GM18870 (cell line): ENCODE results near the gene TAS1R1.

Experiments used
- ATAC-seq: cut with Tn5 transposase; IDR thresholded peaks from one replicate; pipeline ENCODE4 v1.9.1; 2021; ENCODE audit warnings: moderate library complexity; ENCODE audit not compliant: unreplicated experiment

TAS1R1 gene

DNA sequence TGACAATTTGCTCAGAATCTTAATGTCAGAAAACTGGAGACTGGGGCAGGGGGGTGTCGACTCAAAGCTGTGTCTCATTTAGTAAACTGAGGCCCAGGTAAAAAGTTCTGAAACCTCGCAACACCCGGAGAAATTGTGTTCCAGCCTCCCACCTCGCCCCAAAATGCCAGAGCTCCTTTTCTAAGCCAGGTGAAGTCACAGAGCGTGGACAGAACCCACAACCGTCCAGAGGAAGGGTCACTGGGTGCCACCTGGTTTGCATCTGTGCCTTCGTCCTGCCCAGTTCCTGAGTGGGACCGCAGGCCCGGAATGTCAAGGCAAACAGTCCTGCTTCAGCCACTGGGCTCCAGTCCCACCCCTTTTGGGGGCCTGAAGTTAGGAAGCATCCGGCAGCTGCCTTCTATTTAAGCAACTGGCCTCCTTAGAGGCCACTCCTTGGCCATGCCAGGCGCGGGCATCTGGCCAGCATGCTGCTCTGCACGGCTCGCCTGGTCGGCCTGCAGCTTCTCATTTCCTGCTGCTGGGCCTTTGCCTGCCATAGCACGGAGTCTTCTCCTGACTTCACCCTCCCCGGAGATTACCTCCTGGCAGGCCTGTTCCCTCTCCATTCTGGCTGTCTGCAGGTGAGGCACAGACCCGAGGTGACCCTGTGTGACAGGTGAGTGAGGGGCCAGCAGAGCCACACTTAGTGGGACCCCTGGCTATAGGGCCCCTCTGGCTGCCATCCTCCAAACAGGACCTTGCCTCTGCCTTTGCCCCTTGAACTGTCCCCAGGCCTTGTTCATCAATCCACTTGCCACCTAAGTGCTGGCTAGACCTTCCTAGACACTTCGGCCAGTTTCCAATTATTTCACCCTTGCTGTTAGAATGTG is at the start of gene TAS1R1:
Gene TAS1R1 (plus strand): TSS at position 401 of the 872 bp plus-strand sequence. CDS start 67 bp downstream, at position 468.
- no peak for ATAC-seq

GRCh38 chr1:6505367-6506209 is 49.5 kb upstream of the TAS1R1 start:
- no peak for ATAC-seq

- ATAC-seq = no peak
These were observed 48.7 kb upstream of the TAS1R1 start for GRCh38 chr1:6506210-6507036.

DNA sequence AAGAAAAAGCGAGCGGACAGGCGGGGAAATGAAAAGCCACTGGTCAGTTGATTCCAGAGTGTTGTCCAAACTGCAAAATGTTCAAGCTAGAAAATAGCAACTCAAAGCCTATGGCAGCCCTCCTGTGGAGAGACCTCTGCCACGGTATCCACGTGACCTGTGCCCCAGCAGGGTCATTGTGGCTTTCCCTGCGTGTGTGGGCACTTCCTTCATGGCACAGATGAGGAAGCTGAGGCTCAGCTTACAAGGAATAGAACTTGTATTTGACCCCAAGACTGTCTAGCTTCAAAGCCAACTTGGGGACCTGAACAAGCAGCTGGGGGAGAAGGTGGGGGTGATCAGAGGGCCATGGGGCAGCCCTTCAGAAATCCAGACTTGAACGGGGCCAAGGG is 48.1 kb upstream of the TAS1R1 start:
- ATAC-seq = no peak

DNA sequence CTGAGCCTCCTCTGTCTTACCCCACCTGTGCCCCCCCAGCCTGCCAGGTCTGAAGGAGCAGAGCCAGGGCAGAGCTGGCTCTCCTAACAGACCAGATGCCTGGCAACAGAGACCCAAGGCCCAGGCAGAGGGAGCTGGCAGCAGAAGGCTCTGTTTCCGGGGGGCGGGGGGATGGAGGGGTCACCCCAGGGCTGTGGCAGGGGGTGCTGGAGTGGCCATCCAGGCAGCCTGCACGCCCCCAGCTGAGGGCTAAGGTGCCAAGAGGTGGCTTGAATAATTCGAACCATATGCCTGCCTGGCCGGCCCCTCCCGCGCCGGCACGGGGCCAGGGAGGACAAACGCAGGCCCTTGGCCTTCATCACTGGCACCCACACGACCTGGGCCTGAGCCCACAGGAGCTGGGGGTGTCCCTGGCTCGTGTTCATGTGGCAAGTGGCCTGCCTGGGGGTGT is 47.6 kb upstream of the TAS1R1 start:
- no peak for ATAC-seq

DNA sequence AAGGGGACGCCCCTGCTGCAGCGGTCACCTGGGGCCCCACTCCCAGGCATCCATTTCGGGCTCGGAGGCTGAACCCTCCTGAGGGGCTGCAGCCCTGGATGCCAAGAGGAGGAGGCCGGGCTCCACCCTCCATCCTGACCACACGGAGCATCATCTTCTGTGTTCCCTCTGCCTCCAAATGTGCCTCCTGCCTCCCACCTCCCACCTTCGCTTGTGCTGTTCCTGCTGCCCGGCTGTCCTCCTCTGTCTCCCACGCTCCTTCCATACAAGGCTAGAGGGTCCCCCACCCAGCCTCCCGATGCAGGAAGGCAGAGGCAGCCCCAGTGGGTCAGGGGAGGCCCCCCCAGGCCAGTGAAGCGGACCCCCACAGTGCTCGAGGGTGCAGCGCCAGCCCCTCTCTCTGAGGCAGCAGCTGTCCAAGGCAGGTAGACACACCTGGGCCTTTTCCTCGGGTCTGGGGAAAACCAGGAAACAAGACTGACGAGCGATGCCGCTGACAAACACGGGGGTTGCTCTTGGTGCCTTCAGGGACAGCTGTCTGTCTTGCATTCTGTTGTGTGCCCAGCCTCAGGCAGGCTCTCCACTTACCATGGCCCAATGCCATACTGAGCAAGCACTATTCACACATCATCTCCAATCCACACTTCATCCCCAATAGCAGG is 46.8 kb upstream of the TAS1R1 start:
- no peak for ATAC-seq

- no peak for ATAC-seq
These were observed 46.3 kb upstream of the TAS1R1 start for GRCh38 chr1:6508816-6509189.

- ATAC-seq = no peak
These were observed 45.7 kb upstream of the TAS1R1 start for GRCh38 chr1:6509220-6509918.

DNA sequence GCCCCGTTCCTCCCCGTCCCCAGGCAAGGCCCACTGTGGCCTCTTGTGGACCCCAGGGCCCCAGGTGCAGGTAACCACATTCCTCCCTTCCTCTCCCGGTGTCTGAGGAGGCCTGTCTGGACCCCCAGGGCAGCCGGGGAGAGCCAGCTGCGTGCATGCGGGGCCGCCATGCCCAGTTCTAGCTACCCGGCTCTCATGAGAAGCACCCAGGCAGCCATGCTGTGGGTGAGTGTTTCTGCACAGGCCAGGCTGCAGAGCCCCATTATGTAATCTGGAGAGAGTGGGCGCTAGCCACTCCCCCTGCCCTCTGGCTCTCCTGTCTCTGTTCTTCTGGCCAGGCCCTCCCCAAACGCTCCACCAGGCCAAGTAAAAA is 45.2 kb upstream of the TAS1R1 start:
- no peak for ATAC-seq

- no peak for ATAC-seq
These were observed 44.6 kb upstream of the TAS1R1 start for GRCh38 chr1:6510493-6510892.

DNA sequence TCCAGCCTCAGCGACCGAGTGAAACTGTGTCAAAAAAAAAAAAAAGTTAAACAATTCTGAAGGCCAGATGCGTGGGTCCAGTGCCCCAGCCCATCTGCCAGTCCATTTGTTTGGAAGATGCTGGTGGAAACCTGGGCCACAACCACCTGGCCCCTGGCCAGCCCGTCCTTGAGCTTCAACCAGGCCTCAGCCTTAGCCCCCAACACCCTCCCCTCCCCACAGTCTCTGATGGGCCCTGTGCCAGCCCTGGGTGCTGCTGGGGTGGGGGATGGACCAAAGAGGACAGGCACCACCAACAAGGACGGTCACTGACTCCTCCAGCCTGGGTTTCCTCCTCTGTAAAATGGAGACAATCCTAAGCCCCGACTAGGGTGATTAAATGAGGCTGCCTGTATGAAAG is 44.1 kb upstream of the TAS1R1 start:
- no peak for ATAC-seq

- ATAC-seq = no peak
These were observed 43.4 kb upstream of the TAS1R1 start for GRCh38 chr1:6511561-6512244.

- no peak for ATAC-seq
These were observed 42.7 kb upstream of the TAS1R1 start for GRCh38 chr1:6512245-6512907.

GRCh38 chr1:6512908-6513280 is 42.2 kb upstream of the TAS1R1 start:
- no peak for ATAC-seq

- no peak for ATAC-seq
These were observed 41.7 kb upstream of the TAS1R1 start for GRCh38 chr1:6513320-6513801.

DNA sequence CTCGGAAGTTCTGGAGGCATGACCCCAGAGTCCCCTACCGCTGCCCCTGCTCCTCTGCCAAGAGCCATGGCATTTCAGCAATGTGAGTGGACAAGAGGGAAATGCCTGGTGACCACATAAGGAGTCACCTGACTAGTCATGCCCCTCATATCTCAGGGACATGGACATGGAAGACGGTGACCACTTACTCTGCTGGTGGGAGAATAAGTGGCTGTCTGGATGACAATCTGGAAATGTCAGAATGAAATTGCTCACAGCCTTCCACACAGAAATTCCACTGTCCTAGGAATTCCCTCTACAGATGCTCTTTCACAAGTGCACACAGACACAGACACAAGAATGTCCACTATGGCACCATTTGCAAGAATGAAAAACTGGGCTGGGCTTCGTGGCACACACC is 39.3 kb upstream of the TAS1R1 start:
- ATAC-seq = no peak

GRCh38 chr1:6517435-6517851 is 37.7 kb upstream of the TAS1R1 start:
- ATAC-seq = no peak

DNA sequence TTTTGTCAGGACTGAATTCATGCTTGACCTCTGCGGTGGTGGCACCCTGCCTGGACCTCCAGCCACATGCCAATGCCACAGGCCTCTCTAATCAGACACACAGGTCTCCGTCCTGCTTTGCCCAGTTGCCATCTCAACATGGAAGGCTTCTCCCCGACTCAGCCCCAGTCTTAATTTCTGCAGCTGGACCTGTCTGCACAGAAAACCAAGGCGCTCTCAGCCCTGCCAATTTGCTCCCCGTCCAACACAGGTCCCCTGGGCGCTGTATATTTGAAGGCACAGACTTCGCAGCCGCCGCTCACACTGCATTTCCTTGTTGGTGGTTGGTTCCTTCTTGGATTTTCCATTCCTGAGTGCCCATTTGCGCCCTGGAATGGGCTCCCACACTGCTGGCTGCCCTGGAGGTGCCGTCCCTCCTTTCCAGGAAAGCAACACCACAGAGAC is 35.6 kb upstream of the TAS1R1 start:
- no peak for ATAC-seq
